GM12892 (cell line): ENCODE results near the gene PIMREG.

Experiments used
- DNase-seq: peaks from one replicate; pipeline ENCODE4 v3.0.0; 2011; ENCODE audit not compliant: insufficient read length
- FAIRE-seq: peaks from 2 replicates; lab custom pipeline; 2011; peaks lifted over from hg19 to GRCh38; lab: Jason Lieb, UNC
- POLR2A ChIP-seq: IDR thresholded peaks from 2 replicates; pipeline ENCODE4 v1.6.1; 2011; ENCODE audit warnings: low read depth, low read length, control low read depth
- POLR2AphosphoS5 ChIP-seq: IDR thresholded peaks from 2 replicates; pipeline ENCODE4 v1.6.1; 2011; ENCODE audit warnings: low read depth, low read length, control low read depth
- TAF1 ChIP-seq: IDR thresholded peaks from 2 replicates; pipeline ENCODE4 v1.6.1; 2011; ENCODE audit warnings: low read depth, mild to moderate bottlenecking, control low read depth, low read length, borderline replicate concordance

Gene PIMREG

GRCh38 chr17:6488008-6488539 lies 43.8 kb downstream of the PIMREG start:
- FAIRE-seq (no peak), DNase-seq (no peak)
- TF ChIP-seq POLR2AphosphoS5 (no peak), POLR2A (no peak), TAF1 (no peak)

GRCh38 chr17:6489016-6489550 lies 44.8 kb downstream of the PIMREG start:
- no peak for TF ChIP-seq POLR2AphosphoS5
- TF ChIP-seq POLR2A, result no peak
- TF ChIP-seq TAF1, result no peak
- DNase-seq (no peak), FAIRE-seq (no peak)

GRCh38 chr17:6491071-6491700 lies 46.9 kb downstream of the PIMREG start:
- FAIRE-seq (no peak), DNase-seq (no peak)
- TF ChIP-seq POLR2A, result no peak
- TF ChIP-seq TAF1, result no peak
- no peak for TF ChIP-seq POLR2AphosphoS5

GRCh38 chr17:6492892-6493674 lies 48.8 kb downstream of the PIMREG start:
- TF ChIP-seq POLR2A, result no peak
- no peak for TF ChIP-seq TAF1
- no peak for TF ChIP-seq POLR2AphosphoS5
- DNase-seq, result no peak

GRCh38 chr17:6494239-6494941 lies 50.1 kb downstream of the PIMREG start:
- TF ChIP-seq POLR2A, result no peak
- TF ChIP-seq TAF1, result no peak
- no peak for TF ChIP-seq POLR2AphosphoS5
- no peak for FAIRE-seq
- DNase-seq, result no peak

More at GRCh38 chr17:6492892-6493674, 48.8 kb downstream of the PIMREG start:
- FAIRE-seq, result no peak

- DNase-seq, result no peak
- no peak for FAIRE-seq
- TF ChIP-seq POLR2AphosphoS5 (no peak), POLR2A (no peak), TAF1 (no peak)
These were observed 51.3 kb downstream of the PIMREG start for GRCh38 chr17:6495450-6496115.

- no peak for FAIRE-seq
- no peak for DNase-seq
These were observed 51.8 kb downstream of the PIMREG start for GRCh38 chr17:6496116-6496481.

GRCh38 chr17:6496640-6497441 lies 52.6 kb downstream of the PIMREG start:
- DNase-seq, result no peak
- TF ChIP-seq TAF1 (no peak), POLR2A (no peak), POLR2AphosphoS5 (no peak)
- FAIRE-seq, result no peak

More at GRCh38 chr17:6496116-6496481, 51.8 kb downstream of the PIMREG start:
- TF ChIP-seq POLR2AphosphoS5, result no peak
- no peak for TF ChIP-seq POLR2A
- TF ChIP-seq TAF1, result no peak

GRCh38 chr17:6497496-6498221 lies 53.4 kb downstream of the PIMREG start:
- DNase-seq, result no peak
- no peak for TF ChIP-seq TAF1
- TF ChIP-seq POLR2A, result no peak
- no peak for TF ChIP-seq POLR2AphosphoS5
- FAIRE-seq, result no peak
